DMS153 (cell line): ENCODE results near the gene GTF2F1.
"Not testable (repeated sequence)": the region's sequence is repeated elsewhere in the genome, so short reads cannot be mapped to it uniquely, and the experiment has no call there.

Experiments used
- DNase-seq: peaks from one replicate; lab custom pipeline; 2025; lab: John Stamatoyannopoulos, UW

The GTF2F1 gene

DNA sequence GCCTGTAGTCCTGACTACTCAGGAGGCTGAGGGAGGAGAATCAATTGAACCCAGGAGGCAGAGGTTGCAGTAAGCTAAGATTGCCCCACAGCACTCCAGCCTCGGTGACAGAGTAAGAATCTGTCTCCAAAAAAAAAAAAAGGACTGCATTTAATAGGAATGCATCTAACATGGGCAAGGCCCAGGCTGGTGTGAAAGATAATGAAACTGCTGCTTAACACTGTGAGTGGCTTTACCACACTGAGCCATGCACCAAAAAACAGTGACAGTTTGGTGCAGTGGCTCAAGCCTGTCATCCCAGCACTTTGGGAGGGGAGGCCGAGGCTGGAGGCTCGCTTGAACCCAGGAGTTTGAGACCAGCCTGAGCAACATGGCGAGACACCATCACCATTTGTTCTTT lies 8.6 kb downstream of the GTF2F1 start:
- no peak for DNase-seq

DNA sequence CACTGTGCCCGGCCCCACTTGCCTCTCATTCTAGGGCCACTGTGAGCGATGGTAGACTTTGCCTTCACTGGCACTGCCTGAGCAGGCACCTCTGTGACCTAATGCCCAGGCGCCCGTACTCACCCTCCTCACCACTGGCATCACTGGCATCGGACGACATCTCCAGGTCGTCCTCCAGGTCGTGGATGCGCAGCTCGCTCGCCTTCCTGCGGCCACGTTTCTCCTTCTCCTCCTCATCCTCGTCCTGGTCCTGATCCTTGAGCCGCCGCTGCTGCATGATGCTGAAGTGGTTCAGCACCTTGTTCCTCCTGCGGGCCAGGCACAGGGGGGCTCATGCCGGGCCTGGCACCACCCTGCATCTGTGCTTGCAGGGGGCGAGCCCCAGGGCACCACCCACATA lies 9.8 kb downstream of the GTF2F1 start:
- DNase-seq: no peak

DNA sequence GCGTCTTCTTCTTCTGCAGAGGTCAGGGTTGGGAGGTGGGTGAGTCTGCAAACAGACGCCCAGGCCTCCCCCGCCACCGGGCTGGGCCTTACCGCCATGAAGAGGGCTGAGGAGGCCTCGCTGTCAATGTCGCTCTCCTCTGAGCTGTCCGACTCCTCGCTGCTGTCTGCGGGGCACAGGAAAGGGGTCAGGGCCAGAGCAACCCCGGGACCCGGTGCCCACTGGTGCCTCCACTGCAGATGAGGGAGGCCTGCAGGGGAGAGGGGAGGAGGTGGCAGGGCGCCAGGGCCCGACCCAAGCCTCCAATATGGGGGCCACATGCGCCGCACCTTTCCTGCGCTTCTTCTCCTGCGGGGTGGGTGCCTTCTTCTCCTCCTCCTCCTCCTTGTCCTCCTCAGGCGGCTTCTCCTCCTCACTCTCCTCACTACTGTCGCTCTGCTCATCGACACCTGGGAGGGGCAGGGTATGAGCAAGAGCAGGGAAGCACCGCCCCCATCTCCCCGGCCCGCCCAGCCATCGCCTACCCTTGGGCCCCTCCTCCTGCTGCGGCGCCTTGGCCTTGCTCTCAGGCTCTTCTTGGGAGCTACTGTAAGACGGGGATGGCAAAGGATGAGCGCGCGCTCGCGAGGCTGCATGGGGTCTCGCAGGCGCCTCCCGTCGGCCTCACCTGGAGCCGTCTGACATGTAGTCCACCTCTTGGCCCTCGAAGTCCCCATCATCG lies 11.8 kb downstream of the GTF2F1 start:
- DNase-seq: no peak

DNA sequence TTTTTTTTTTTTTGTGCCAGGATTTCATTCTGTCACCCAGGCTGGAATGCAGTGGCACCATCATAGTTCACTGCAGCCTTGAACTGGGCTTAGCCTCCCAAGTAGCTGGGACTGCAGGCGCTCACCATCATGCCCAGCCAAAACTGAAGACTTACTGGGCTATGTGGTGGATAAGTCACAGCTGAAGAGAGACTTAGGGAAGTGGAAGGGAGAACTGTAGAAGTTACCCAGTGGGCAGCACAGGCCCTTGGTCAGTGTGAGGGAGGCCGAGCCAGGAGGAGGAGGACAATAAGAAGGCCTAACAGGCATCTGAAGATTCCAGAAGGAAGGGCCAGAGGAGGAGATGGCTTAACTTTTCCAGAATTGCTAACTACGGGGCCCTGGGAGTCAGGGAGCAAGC lies 13.2 kb downstream of the GTF2F1 start:
- no peak for DNase-seq

DNA sequence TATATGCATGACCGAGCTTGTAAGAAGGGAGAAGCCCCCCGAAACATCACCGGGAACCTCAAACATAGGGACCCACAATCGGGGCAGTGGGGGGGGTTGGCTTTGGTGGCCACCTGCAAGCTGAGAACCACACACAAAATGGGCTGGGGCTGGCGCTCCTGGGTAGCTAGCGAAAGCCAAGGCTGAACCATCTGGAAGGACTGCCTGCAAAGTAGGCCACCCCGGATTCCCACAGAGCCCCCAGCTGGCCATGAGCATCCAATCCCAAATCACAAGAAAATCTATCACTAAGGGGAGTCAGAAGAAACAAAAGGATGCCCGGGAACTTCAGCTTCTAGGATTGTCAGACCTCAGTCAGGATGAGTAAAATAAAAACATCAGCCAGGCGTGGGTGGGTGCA lies 14.5 kb downstream of the GTF2F1 start:
- no peak for DNase-seq

DNA sequence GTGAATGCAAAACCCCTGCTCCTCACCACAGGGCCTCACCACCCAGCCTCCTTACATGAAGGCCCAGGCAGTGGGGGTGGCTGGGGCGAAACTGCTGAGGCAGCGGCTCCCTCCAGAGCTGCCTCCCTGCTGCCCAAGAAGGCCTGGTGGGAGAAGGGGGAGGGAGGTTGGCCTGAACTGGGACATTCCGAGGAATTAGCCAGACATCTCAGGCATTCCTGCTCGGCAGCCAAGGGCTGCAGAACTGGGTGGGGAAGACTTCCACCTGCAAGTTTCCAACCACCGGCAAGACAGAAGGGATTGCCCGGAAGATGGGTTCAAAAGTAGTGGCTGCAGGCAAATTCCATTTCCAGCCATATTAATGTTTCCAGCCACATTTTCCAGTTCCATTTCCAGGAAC lies 14.9 kb downstream of the GTF2F1 start:
- no peak for DNase-seq

DNA sequence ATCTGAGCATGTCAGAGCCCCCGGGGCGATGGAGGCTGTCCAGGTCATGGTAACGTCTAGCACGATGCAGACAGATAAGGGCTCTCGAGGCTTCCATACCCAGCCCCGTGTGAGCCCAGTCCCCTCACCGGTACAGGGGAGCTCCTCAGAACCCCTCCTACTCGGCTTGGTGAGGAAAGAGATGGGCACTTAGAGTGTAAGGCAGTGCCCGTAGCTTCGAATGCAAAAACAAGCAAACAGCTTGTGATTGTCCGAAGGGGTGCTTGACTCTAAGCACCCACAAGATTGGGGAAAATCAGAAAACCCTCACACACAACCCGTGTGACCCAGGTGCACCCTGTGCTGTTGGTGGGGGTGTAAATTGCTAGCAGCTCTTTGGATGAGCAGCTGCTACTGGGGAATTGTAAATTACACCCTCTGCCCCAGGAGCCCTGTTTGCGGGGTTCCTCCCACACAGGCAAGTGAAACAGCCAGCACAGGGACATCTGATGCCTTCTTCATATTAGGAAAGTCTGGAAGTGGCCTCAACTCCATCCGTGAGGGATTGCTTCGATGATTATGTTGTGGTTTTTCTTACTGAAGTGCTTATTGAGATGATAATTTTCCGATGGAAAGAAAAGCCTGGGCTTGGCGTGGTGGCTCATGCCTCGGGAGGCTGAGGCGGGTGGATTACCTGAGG lies 16.3 kb downstream of the GTF2F1 start:
- no peak for DNase-seq

DNA sequence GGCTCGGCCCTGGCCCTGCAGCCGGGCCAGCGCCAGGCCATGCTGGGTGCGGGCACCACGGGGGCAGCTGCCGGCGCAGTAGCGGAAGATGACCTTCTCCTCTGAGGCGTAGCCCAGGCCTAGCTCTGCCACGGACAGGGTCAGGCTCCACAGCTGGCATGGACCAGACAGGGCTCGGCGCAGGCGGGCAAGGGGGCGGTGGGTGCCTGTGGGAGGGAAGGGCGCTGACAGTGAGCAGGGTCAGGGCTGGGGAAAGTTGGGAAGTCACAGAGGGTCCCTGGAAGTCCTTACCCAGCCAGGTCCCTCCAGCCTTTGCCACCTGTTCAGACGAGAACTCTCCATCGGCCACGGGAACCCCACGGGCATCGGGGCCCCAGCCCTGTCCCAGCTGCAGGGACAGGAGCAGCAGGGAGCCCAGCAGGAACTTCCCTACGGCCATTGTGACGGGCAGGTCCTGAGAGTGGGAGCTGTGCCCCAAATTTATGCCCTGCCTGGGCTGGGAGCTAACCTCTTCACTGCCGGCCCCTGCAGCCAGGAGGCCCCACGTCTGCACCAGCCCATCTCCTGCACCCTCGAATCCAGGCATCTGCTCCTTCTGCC lies 17.5 kb downstream of the GTF2F1 start, which contains the start of gene PSPN:
PSPN (minus strand) TSS at position 523 of the 600 bp plus-strand sequence; CDS start at position 439, 84 bp downstream.
- DNase-seq: no peak

DNA sequence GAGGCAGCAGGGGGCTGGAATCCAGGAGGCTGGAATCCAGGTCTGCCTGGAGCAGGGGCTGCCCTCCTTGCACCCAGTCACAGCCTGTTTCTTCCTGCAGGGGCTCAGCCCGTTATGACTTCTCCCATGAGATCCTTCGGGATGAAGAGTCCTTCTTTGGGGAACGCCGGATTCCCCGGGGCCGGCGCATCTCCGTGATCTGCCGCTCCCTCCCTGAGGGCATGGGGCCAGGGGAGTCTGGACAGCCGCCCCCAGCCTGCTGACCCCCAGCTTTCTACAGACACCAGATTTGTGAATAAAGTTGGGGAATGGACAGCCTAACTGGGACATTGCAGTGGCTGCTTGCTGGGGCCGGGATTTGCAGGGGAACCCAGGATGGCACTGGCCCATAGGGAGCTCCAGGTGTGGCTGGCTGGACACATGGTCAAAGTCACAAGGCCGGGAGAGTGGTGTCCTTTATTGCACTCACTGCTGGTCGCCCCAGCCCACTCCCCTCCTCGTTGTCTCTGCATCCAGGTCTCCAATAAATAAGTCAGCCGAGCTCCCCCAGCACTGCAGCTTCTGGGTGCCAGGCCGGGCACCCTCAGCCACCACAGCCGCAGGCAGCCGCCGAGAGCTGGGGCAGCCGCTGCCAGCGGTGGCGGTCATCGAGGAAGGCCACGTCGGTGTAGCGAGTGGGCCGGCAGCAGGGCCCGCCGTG lies 18.1 kb downstream of the GTF2F1 start:
- DNase-seq: no peak

DNA sequence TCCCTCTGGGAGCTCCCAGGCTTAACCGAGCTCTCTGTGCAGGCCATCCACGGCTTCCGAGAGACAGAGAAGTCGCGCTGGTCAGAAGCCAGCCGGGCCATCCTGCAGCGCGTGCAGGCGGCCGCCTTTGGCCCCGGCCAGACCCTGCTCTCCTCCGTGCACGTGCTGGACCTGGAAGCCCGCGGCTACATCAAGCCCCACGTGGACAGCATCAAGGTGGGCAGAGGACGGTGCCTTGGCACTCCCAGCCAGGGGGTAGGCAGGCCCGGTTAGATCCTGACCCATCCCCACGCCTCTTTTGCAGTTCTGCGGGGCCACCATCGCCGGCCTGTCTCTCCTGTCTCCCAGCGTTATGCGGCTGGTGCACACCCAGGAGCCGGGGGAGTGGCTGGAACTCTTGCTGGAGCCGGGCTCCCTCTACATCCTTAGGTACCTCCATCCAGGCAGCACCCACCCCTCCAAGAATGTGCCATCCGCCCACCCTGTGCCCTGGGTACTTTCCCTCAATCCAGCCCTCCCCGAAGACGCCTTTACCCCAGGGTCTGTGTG lies 18.7 kb downstream of the GTF2F1 start:
- no peak for DNase-seq

DNA sequence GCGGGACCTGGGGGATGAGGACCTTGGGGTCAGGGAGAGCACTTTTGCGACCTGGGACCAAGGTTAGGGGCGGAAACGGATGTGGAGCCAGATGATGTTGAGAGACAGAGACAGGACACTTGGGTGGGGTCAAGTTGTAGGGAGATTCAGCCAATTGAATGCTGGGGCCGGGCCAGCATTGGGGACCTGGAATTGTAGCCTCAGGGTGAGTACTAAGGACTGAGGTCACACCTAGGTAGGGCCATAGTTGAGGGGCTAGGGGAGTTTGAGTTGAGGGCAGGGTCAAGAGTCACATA lies 19.2 kb downstream of the GTF2F1 start:
- DNase-seq: no peak

DNA sequence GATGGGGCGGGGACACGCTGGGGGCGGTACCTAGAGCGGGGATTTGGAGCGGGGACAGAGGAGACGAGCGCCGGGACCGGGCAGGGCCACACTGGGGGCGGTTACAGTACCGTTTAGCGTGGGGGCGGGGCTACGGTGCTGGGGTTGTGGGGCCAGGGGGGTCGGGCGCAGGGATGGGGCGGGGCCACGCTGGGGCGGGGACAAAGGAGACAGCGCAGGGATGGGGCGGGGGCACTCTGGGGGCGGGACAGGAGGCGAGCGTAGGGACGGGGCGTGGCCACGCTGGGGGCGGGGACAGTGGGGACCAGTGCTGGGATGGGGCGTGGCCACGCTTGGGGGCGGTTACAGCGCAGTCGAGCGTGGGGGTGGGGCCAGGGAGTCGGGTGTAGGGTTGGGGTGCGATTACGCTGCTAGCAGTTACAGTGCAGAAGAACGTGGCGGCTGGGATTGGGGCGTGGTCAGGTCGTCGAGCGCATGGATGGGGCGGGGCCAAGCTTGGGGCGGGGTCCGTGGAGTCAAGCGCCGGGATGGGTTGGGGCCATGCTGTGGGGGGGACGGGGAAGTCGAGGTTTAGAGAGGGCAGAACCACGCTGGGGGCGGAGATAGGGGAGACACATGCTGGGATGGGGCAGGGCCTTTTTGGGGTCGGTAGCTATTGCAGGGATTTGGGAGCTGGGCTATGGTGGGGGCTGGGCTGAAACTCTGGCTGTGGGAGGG lies 19.7 kb downstream of the GTF2F1 start:
- peak; percentile 89 for DNase-seq

DNA sequence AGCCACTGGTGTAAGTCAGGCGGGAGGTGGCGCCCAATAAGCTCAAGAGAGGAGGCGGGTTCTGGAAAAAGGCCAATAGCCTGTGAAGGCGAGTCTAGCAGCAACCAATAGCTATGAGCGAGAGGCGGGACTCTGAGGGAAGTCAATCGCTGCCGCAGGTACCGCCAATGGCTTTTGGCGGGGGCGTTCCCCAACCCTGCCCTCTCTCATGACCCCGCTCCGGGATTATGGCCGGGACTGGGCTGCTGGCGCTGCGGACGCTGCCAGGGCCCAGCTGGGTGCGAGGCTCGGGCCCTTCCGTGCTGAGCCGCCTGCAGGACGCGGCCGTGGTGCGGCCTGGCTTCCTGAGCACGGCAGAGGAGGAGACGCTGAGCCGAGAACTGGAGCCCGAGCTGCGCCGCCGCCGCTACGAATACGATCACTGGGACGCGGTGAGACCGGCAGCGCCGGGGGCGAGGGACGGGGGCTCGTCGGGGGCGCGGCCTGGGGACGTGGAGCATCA lies 20.3 kb downstream of the GTF2F1 start, which contains the start of gene ALKBH7:
ALKBH7 (plus strand) TSS at position 201 of the 502 bp plus-strand sequence; CDS start at position 228, 27 bp downstream.
- peak; percentile 100 for DNase-seq

DNA sequence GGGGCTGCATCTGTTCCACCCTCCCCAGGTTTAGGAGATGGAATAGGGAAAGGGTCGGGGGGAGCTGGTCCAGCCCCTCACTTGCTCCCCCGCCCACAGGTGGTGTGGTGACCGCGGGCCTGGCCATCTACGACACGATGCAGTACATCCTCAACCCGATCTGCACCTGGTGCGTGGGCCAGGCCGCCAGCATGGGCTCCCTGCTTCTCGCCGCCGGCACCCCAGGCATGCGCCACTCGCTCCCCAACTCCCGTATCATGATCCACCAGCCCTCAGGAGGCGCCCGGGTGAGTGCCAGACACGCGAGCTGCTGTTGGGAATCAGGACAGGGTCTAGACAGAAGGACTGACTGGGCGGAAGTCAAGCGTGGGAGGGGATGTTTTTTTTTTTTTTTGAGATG lies 28.6 kb downstream of the GTF2F1 start:
- no peak for DNase-seq

DNA sequence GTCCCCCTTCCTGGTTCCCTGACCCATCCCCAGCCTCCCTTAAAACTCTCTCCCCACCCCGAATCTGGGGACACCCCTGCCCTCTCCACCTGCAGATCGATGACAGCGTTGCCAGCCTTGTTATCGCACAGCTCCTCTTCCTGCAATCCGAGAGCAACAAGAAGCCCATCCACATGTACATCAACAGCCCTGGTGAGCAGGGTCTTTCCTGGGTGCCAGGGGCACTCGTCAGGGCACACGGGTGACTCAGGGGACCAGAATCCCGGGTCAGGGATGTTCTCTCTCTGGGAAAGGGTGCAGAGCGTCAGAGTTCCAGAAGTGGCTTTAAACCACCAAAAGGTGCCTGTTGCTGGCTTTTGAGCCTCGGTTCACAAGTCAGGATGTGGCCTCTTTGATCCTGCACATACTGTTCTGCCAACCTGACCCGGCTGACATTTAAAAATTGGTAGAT lies 30.6 kb downstream of the GTF2F1 start:
- no peak for DNase-seq

DNA sequence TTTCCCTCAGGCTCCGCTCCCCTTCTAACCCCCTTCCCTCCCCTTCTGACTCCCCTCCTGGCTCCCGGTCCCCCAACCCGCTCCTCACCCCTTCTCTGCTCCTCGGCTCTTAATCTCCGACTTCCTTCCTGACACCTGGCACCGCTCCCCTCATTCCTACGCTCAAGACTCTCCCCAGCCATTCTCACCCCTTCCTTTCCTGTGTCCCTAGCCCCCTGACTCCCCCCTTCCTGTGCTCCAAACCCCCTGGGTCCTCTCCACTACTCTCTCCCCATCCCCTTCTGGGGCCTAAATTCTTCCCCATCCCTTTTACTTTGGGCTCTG lies 31.0 kb downstream of the GTF2F1 start:
- no peak for DNase-seq

DNA sequence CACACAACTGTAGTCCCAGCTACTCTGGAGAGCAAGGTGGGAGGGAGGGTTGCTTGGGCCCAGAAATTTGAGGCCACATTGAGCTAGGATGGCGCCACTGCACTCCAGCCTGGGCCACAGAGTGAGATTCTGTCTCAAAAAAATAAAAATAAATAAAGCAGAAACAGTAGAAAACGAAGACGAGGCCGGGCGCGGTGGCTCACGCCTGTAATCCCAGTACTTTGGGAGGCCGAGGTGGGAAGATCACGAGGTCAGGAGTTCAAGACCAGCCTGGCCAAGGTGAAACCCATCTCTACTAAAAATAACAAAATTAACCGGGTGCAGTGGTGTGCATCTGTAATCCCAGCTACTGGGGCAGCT lies 32.1 kb downstream of the GTF2F1 start:
- not testable (repeated sequence) for DNase-seq

DNA sequence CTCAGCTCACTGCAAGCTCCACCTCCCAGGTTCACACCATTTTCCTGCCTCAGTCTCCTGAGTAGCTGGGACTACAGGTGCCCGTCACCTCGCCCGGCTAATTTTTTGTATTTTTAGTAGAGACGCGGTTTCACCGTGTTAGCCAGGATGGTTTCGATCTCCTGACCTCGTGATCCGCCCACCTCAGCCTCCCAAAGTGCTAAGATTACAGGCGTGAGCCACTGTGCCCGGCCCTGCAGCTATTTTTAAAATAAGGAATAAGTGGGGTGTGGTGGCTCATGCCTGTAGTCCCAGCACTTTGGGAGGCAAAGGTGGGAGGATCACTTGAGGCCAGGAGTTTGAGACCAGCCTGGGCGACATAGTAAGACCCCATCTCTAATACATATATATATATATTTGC lies 32.5 kb downstream of the GTF2F1 start:
- DNase-seq: not testable (repeated sequence)

DNA sequence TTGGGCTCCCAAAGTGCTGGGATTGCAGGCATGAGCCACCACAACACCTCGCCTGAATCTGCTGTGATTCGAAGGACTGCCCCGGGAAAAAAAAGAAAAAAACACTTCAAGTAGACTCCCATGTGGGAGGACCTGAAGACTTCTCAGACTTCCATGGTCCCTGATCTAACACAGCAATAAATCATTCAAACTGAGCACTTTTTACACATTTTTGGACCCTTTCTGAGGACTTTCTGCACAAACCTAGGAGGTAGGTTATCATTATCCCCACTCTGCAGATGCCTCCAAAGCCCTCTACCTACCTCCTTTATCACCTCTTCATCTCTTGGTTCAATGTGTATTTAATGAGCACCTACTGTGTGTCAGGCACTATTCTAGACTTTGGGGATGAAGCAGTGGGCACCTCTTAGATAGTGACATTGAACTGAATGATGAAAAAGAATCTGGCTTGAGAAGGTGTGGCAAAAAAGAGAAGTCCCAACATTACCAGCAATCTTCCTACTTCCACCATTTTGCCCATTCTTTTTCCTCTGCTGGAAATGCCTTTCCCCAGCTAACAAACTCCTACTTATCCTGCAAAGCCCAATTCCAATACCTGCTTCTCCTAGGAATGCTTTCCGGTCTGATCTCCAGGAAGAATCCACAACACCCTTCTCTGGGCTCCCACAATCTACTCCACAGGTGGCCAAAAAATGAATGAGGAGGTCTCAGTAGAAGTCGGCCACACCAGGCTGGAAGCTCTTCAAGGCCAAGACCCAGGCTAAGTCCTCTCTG lies 33.2 kb downstream of the GTF2F1 start:
- DNase-seq: no peak

DNA sequence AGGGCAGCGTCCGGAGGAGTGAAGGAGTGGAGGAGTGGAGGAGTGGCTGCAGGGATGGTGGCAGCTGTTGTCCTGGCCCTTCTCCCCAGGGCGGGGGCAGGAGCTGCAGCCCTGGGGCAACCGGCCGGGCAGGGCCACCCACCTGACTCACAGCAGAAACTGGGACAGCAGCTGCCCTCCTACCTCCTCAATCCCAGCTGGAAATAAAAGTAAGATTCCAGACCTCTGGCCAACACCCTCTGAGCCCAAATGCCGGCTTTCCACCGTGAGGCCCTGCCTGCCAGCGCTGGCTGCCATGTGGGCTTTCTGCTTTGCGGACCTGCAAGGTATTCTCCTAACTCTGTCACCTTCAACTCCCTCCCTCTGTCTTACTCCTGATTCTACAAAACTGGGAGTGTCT lies 35.0 kb downstream of the GTF2F1 start:
- no peak for DNase-seq

DNA sequence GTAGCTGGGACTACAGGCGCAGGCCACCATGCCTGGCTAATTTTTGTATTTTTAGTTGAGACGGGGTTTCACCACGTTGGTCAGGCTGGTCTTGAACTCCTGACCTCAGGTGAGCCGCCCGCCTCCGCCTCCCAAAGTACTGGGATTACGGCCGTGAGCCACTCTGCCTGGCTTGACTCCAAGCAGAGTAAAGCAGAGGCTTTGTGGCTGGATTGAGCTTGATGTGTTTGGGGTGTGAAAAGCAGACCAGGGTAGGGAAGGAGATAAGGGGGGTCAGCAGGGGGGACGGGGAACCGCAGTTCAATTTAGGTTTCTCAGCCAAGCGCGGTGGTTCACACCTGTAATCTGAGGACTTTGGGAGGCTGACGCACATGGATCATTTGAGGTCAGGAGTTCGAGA lies 35.8 kb downstream of the GTF2F1 start:
- no peak for DNase-seq
